Kidney glomerular epithelial cell (primary cell): ENCODE measurements around the gene TMEM151B.
"Not testable (repeated sequence)": the region's sequence is repeated elsewhere in the genome, so short reads cannot be mapped to it uniquely, and the experiment has no call there.

Source experiments
- DNase-seq: peaks from one replicate; lab custom pipeline; 2025; lab: John Stamatoyannopoulos, UW

TMEM151B gene

GRCh38 chr6:44304282-44305199 is 34.3 kb downstream of the TMEM151B start:
- peak; percentile 3 for DNase-seq

GRCh38 chr6:44305200-44305725 is 35.0 kb downstream of the TMEM151B start:
- no peak for DNase-seq

GRCh38 chr6:44306710-44307109 is 36.5 kb downstream of the TMEM151B start:
- DNase-seq: no peak

GRCh38 chr6:44307217-44307616 is 37.0 kb downstream of the TMEM151B start:
- no peak for DNase-seq

GRCh38 chr6:44309092-44309491 is 38.8 kb downstream of the TMEM151B start:
- DNase-seq: no peak

GRCh38 chr6:44309631-44310030 is 39.4 kb downstream of the TMEM151B start:
- no peak for DNase-seq

GRCh38 chr6:44310241-44310640 is 40.0 kb downstream of the TMEM151B start:
- no peak for DNase-seq

GRCh38 chr6:44311304-44311703 is 41.1 kb downstream of the TMEM151B start:
- DNase-seq: no peak

GRCh38 chr6:44311767-44312166 is 41.5 kb downstream of the TMEM151B start:
- DNase-seq: no peak

- peak; percentile 77 for DNase-seq
These were observed 42.9 kb downstream of the TMEM151B start, which contains the start of gene AARS2 for GRCh38 chr6:44312901-44313788. TSS of gene AARS2 (minus strand) at chr6:44313347. CDS start at chr6:44313323, 24 bp downstream.

- DNase-seq: not testable (repeated sequence)
These were observed 44.4 kb downstream of the TMEM151B start for GRCh38 chr6:44314657-44315056.

- DNase-seq: no peak
These were observed 45.3 kb downstream of the TMEM151B start for GRCh38 chr6:44315516-44315915.

GRCh38 chr6:44315951-44316350 is 45.7 kb downstream of the TMEM151B start:
- no peak for DNase-seq

- no peak for DNase-seq
These were observed 46.2 kb downstream of the TMEM151B start for GRCh38 chr6:44316481-44316880.

- DNase-seq: not testable (repeated sequence)
These were observed 46.9 kb downstream of the TMEM151B start for GRCh38 chr6:44317136-44317631.

GRCh38 chr6:44321210-44321609 is 51.0 kb downstream of the TMEM151B start:
- DNase-seq: no peak

GRCh38 chr6:44327096-44327495 is 56.8 kb downstream of the TMEM151B start:
- no peak for DNase-seq

GRCh38 chr6:44327760-44328159 is 57.5 kb downstream of the TMEM151B start:
- no peak for DNase-seq

- DNase-seq: not testable (repeated sequence)
These were observed 58.0 kb downstream of the TMEM151B start for GRCh38 chr6:44328203-44328602.

- no peak for DNase-seq
These were observed 59.6 kb downstream of the TMEM151B start for GRCh38 chr6:44329858-44330257.

- no peak for DNase-seq
These were observed 62.3 kb downstream of the TMEM151B start for GRCh38 chr6:44332585-44332984.

GRCh38 chr6:44333273-44333919 is 63.1 kb downstream of the TMEM151B start:
- no peak for DNase-seq
